Measurements from ENCODE around the gene PDE6C. TPM values are rescaled to one million over a fixed set of nuclear protein-coding genes. Genes with fewer than 3 reads are reported as not detected.

PDE6C gene
- total RNA-seq, 2 donors from 2014 or later, result not detected

- no peak overlapping the region for H3K27ac ChIP-seq
- no peaks in the 10 kb centered on the region for H3K4me1 ChIP-seq (ENCODE audit: control insufficient read depth in 1 of 2, low read depth in 2 of 2)
- no peaks in the 10 kb centered on the region for H3K9me3 ChIP-seq
- no peak for TF ChIP-seq CTCF (IDR thresholded peaks at IDR 0.05)
- no peak for ATAC-seq (ENCODE audit: insufficient number of reproducible peaks, low FRiP score, low read depth)
- no peak overlapping the region for H3K4me3 ChIP-seq
- DNase-seq (ENCODE audit: low spot score), result no peak
- no peaks in the 10 kb centered on the region for H3K36me3 ChIP-seq
- no peaks in the 10 kb centered on the region for H3K27me3 ChIP-seq (replicated peaks; ENCODE audit: insufficient read depth)
Observed at GRCh38 chr10:93577565-93577964, 34.8 kb upstream of the PDE6C start.

DNA sequence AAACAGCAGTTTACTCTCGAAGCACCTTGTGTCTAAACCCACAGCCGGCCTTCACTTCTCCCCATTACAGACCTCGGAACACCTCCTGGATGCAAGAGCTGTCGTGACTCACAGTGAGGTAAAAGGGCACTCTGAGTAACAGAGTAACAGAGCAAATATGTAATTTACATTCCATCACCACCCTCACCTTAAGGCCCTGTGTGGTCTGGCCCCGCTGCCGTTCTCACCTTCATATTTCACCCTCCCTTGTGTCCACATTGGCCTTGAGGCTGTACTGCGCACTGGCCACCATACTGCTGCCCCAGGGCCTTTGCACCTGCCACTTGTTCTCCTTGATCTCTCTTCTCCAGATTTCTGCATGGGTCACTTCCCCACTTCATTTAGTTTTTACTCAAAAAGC lies 33.2 kb upstream of the PDE6C start:
- Histone ChIP-seq H3K36me3 (no peaks in the 10 kb centered on the region), H3K9me3 (no peaks in the 10 kb centered on the region), H3K4me3 (no peak overlapping the region), H3K27ac (no peak overlapping the region), H3K27me3 (replicated peaks; ENCODE audit: insufficient read depth) (no peaks in the 10 kb centered on the region), H3K4me1 (ENCODE audit: control insufficient read depth in 1 of 2, low read depth in 2 of 2) (no peaks in the 10 kb centered on the region)
- TF ChIP-seq CTCF (IDR thresholded peaks at IDR 0.05), result no peak
- ATAC-seq (ENCODE audit: insufficient number of reproducible peaks, low FRiP score, low read depth) (no peak), DNase-seq (ENCODE audit: low spot score) (no peak)

GRCh38 chr10:93579985-93580711 lies 32.2 kb upstream of the PDE6C start:
- ATAC-seq (ENCODE audit: insufficient number of reproducible peaks, low FRiP score, low read depth) (no peak), DNase-seq (ENCODE audit: low spot score) (no peak)
- Histone ChIP-seq H3K27ac (no peak overlapping the region), H3K36me3 (no peaks in the 10 kb centered on the region), H3K9me3 (no peaks in the 10 kb centered on the region), H3K4me1 (ENCODE audit: control insufficient read depth in 1 of 2, low read depth in 2 of 2) (no peaks in the 10 kb centered on the region), H3K4me3 (no peak overlapping the region), H3K27me3 (replicated peaks; ENCODE audit: insufficient read depth) (no peaks in the 10 kb centered on the region)
- no peak for TF ChIP-seq CTCF (IDR thresholded peaks at IDR 0.05)

DNA sequence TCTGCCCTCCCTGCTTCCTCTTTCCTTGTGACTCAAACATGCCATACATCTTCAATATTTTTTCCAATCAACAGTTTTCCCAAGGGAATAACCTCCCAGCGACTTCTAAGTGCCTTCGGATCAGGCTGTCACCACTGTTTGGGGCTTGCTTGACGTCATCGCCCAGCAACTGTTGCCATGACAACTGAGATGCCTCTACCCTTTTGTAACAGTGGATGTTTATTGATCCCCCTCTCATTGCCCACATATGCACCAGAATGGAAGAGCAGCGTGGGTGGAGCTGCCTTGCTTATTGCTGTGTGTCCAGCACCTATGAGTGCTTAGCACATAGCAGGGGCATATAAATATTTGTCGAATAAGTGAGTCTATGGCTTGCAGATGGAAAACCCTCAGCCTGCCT lies 31.5 kb upstream of the PDE6C start:
- H3K36me3 ChIP-seq, result no peaks in the 10 kb centered on the region
- H3K27ac ChIP-seq, result no peak overlapping the region
- TF ChIP-seq CTCF (IDR thresholded peaks at IDR 0.05), result no peak
- H3K9me3 ChIP-seq, result no peaks in the 10 kb centered on the region
- ATAC-seq (ENCODE audit: insufficient number of reproducible peaks, low FRiP score, low read depth) (no peak), DNase-seq (ENCODE audit: low spot score) (no peak)
- no peaks in the 10 kb centered on the region for H3K4me1 ChIP-seq (ENCODE audit: control insufficient read depth in 1 of 2, low read depth in 2 of 2)
- H3K4me3 ChIP-seq, result no peak overlapping the region
- no peaks in the 10 kb centered on the region for H3K27me3 ChIP-seq (replicated peaks; ENCODE audit: insufficient read depth)

- Histone ChIP-seq H3K27ac (no peak overlapping the region), H3K4me3 (no peak overlapping the region), H3K36me3 (no peaks in the 10 kb centered on the region), H3K4me1 (ENCODE audit: control insufficient read depth in 1 of 2, low read depth in 2 of 2) (no peaks in the 10 kb centered on the region), H3K27me3 (replicated peaks; ENCODE audit: insufficient read depth) (no peaks in the 10 kb centered on the region), H3K9me3 (no peaks in the 10 kb centered on the region)
- no peak for TF ChIP-seq CTCF (IDR thresholded peaks at IDR 0.05)
- DNase-seq (ENCODE audit: low spot score) (no peak), ATAC-seq (ENCODE audit: insufficient number of reproducible peaks, low FRiP score, low read depth) (no peak)
Observed at GRCh38 chr10:93584445-93584844, 27.9 kb upstream of the PDE6C start.

Measured in thoracic aorta (tissue), 2 donors.